GM18951 (cell line): Measurements from ENCODE around the gene ALDH1A3.

Source experiments
- POLR2A ChIP-seq: IDR thresholded peaks from 4 replicates; pipeline ENCODE4 v1.6.1; 2011; ENCODE audit warnings: mild to moderate bottlenecking; ENCODE audit not compliant: insufficient read length, insufficient read depth; ENCODE audit errors: extremely low read depth
- in situ Hi-C: fragments of 300-500 bp; cut with MboI; formaldehyde crosslinking; loops from one replicate; pipeline ENCODE4 v1.12.0; 2022; ENCODE audit warnings: low sequenced_read_pairs, mixed read lengths, inconsistent platforms; ENCODE audit not compliant: unreplicated experiment

ALDH1A3 gene

DNA sequence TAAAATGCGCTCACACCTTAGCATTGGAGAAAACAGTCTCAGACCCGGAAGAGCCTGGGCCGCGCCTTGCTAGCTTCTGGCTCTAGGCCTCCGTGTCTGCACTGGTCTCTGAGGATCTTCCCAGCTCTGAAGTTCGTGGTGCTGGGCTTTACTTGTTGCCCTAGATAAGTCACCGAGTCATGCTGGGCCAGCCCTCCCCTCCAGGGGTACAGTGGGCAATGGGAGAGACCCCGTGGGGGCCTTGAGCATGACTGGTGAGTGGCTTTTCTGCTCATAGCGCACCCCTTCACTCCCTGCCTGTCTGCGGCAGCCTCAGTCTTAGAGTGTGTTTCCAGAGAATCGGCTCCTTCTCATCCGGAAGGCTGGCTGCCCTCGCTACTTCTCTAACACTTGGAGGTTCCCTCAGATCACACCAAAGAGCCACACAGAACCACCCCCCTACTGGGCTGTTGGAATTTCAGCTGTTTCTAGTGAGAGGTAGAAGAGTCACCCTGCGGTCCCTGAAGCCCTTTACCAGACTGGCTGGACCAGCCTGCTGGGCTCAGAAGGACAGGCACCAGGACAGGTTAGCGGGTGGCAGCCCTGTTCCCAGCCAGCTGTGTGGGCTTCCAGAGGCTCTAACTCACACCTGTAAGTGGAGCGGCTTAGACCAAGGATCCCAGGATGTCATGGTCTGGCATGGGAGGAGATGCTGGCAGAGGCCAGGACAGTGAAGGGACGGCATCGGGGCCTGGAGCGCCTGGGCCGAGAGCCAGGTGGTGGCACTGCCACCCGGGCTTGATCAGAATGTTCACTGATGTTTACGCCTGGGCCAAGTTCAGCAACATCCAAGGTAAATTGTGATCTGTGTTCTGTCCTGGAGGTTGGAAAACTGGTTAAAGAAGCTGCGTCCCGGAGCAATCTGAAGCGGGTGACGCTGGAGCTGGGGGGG, 17.9 kb downstream of the ALDH1A3 start:
- in situ Hi-C loops = no loop called here
- no peak for TF ChIP-seq POLR2A

DNA sequence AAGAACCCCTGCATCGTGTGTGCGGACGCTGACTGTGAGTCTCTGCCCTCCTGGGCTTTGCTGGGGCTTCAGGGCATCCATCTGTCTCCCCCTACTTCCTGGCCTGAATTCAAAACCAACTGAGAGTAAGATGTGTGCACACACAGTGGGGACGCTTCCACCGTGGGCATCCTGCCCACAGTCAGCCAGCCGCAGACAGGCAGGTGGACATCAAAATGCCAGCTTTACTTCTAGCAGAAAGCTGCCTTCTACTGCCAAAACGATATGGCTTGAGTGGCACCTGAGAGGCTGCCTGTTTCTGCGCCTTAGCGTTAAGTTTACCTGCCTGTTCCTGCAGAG, 18.5 kb downstream of the ALDH1A3 start:
- TF ChIP-seq POLR2A = no peak
- in situ Hi-C loops = no loop called here

DNA sequence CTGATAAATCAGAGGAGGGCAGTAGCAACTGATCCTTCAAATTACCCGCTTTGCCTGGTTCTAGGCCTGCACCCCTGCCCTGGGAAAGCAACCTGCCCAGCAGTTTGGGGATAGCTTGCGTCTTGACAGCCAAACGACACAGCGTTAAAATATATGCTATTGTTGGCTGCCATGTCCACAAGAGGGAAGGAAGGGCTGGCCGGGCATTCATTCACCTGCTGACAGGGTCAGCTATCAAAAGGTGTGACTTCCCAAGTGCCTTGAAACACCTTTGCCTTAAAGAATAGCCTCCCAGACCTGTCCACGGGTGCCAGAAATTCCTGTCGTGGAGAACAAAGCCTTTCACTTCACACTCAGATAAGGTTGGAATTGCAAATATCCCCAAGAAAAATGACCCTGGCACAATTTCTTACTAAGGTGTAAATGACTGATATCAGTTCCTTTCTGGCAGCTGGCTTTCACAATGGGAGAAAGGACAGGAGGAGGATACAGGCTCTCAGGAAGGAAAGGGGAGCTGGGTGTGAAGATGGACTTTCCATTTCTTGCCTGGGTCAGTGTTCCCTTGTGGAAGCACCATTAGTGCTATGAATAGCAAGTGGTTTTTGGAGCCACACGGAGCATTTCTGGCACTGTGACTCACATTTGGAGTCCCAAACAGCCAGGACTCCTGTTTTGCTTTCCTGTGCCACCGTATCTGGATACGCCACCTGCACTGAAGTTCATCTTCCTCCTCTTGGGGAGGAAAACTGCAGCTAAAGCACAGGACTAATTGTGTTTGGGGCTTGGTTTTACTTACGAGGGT, 19.2 kb downstream of the ALDH1A3 start:
- in situ Hi-C loops = no loop called here
- TF ChIP-seq POLR2A = no peak

DNA sequence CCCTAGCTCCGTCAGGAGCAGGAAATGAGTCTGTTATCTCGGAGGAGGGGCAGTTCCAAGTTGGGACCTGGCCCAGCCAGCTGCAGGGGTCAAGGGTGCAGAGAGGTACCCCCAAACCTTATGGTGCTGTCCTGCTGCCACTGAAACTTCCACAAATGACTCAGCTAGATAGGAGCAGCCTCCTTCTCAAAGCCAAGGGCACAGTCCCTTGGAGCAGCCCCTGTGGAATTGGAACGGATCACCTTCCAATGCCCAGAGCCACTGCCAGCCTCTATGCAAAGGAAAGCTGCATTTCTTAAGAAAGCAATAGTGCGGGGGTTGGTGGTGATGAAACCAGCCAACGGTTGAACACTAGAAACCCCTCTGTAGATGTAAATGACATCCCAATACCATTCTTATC, 20.0 kb downstream of the ALDH1A3 start:
- no peak for TF ChIP-seq POLR2A
- in situ Hi-C loops = no loop called here

DNA sequence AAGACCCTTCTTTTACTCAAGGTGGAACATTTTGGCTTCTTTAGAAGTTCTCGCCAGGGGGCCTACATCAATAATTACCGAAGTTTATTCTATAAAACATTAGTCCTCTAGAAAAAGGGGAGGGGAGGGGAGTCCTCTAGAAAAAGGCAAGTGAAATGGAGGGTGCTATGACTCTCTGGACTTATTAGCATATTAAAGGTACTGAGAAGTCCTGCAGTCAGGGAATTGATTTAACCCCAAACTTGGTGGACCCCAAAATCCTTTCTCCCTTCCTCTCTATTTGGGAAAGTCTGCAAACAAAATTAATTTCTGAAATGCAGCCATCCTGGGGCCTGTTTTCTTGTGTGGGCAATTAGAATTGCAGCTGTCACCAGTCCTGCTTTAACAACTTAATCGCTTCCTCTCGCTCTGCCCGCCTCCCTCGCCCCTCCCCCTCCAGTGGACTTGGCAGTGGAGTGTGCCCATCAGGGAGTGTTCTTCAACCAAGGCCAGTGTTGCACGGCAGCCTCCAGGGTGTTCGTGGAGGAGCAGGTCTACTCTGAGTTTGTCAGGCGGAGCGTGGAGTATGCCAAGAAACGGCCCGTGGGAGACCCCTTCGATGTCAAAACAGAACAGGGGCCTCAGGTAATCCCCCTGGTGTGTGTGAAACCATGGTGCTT, 20.6 kb downstream of the ALDH1A3 start:
- in situ Hi-C loops = loop anchor here (25.0 kb wide), 1 partner anchor 362 kb away; the partner anchor contains the start of gene CHSY1

DNA sequence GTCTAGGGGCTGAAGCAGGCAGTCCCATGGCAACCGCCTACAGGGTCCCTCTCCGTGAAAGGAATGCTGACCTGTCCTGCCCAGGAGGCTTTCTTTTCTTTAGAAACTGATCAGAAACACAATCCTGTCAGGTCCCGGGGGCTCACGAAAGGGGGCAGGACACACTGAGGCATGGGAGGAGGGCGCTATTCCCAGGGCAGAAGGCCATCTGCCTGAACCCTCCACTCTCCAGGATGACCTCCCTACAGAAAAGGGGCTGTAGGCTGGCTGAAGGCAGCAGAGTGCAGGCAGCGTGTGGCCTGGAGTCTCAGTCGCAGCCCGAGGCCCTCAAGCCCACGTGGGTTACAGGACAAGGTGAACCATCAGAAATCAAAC, 21.2 kb downstream of the ALDH1A3 start:
- TF ChIP-seq POLR2A = no peak
- in situ Hi-C loops = loop anchor here (25.0 kb wide), 1 partner anchor 362 kb away; the partner anchor contains the start of gene CHSY1

More for the DNA sequence above, 20.6 kb downstream of the ALDH1A3 start:
- no peak for TF ChIP-seq POLR2A

DNA sequence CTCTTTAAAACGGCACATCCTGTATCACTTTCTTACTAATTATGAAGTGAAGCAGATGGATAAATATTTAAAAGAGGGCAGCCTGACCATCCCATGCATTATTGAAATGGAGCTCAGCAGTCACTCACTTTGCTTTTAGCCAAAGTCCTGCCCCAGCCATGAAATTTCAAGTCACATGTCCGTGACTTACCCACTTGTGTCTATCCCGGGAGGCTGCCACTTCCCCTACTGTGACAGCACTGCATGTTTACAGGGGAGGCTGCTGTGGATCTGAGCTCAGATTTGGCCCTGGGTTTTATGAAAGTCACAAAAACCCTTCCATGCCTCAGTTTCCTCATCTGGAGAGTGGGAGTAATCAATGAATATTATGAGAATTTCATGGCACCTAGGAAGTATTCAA, 21.7 kb downstream of the ALDH1A3 start:
- in situ Hi-C loops = loop anchor here (25.0 kb wide), 1 partner anchor 361 kb away; the partner anchor contains the start of gene CHSY1
- no peak for TF ChIP-seq POLR2A

DNA sequence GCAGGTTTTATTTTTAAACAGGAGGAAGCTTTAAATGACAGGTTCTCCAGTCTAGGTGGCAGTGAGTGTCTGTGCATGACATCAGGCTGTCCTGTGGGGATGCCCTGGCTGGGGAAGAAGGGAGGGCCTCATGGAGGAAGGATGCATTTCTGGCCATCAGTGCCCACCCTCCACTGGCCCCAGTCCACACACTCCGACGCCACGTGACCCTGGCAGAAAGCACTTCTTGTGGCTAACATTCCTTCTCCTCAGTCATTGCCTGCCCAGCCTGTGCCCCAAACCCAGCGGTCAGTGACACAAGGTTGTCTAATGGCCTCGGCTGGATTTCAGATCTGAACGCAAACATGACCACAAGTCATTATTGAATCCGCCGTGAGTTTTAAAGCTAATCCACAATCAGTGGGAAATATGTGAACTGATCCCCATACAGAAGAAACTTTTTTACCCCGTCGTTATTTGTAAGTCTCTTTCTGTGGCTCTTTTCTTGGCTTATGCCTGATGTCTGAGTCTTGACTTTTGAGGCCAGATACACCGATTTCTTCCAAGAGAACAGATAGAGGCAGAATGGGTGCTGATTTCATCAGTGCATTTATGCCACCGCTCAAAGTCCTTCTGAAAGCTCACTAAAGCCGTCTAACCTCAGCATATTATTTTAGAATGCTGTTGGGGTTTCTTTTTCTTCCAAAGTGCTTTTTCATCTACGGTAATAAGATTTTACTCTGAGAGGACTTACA, 22.2 kb downstream of the ALDH1A3 start:
- no peak for TF ChIP-seq POLR2A
- in situ Hi-C loops = loop anchor here (25.0 kb wide), 1 partner anchor 360 kb away; the partner anchor contains the start of gene CHSY1

DNA sequence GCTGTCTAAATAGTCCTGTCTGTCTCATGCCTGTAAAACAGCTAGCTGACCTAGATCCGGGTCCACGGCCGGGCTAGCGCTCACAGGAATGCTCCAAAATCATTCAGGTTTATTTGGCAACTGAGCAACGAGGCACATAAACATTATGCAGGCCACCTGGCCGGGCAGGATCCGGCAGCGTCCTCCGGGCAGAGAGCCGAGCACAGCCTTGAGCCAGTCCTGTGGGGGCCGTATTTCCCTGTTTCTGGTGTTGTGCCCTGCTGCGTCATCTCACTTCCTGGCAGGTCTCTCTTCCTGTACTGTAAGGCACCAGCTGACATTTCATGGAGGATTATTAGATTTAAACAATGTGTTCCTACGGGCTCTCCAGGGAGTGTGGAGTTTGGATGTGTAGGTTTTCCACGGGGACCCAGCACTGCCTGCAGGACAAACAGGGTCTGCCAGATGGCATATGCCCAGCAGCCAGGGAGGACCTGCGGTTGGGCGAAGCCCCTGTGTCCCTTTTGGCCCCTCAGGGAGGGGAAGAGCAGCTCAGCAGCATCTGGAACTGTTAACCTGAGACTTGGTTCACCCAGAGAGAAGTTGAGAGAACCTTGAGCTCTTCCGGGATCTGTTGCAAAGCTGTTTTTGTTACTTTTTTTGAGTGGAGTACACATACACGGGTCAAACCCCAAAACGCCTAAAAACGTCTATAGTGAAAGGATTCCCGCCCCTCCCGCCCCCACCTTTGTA, 23.0 kb downstream of the ALDH1A3 start:
- in situ Hi-C loops = loop anchor here (25.0 kb wide), 1 partner anchor 360 kb away; the partner anchor contains the start of gene CHSY1
- TF ChIP-seq POLR2A = no peak

DNA sequence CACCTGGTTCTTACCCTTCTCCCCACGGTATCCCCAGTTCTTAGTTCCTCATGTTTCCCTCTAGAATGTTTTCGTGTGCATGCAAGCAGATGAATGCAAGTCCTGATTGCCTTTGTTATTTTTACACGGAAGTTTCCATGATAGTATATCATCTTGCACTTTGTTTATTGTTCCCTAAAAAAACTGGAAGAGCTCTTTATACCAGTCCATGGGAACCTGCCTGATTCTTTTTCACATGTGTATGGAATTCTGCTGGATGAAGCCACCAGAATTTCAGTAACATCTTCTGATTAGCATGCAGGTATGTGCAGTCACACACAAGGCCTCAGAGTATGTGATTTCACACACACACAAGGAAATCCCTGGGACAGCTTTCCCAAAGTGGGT, 23.5 kb downstream of the ALDH1A3 start:
- TF ChIP-seq POLR2A = no peak
- in situ Hi-C loops = loop anchor here (25.0 kb wide), 1 partner anchor 359 kb away; the partner anchor contains the start of gene CHSY1

DNA sequence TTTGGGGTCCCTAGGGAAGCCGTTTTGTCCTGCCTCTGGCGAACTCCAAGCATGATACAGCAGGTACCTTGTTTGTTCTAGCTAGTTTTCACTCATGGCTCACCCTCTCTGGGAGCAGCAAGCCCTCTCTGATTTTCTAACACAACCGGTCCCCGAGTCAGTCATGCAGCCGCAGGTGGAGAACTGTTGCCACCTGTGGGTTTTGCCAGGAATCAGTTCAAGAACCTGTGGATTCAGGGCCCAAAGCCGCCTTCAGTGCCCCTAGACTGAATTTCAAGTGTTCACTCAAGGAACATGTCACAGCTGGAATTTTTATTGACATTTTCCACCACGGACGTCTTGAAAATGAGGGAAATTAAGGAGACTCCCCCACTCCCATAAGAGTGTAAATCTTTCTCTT, 26.2 kb downstream of the ALDH1A3 start:
- no peak for TF ChIP-seq POLR2A
- in situ Hi-C loops = loop anchor here (25.0 kb wide), 1 partner anchor 356 kb away; the partner anchor contains the start of gene CHSY1

DNA sequence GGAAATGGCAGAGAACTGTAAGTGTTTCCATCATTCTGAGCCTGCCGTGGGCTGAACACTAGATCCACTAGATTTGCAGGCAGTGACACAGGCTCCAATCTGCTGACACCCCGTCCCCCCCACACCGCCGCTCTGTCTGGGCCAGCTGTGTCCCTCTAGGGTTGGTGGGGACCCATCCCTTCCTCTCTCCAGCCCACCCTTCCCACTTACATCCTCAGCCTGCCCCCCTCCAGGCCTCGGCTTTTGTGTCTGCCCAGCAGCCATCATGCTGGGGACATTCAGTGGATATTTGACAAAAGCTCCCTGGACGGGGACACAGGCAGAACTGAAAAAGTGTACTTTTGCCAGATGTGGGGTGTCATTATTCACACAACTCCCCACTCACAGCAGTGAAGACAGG, 28.8 kb downstream of the ALDH1A3 start:
- TF ChIP-seq POLR2A = no peak
- in situ Hi-C loops = loop anchor here (25.0 kb wide), 1 partner anchor 354 kb away; the partner anchor contains the start of gene CHSY1

DNA sequence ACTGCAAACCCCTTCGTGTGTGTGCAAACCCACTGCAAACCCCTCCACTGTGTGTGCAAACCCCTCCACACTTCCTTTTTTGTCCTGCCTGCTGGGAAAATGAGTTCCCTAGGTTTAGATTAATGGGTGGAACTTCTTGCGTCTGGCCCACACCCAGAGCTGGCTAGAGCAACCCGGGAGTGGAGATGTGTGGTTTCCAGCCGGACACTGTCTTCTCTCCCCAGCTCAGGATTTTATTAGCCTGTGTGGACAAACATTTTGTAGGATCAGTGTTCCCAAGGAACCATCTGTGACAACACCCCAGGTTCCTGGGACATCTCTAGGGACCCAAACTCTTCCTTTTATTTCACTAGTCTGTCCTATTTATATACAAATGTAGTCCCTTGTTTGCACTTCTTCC, 29.9 kb downstream of the ALDH1A3 start:
- no peak for TF ChIP-seq POLR2A
- in situ Hi-C loops = loop anchor here (25.0 kb wide), 1 partner anchor 353 kb away; the partner anchor contains the start of gene CHSY1
